ENCODE data around the gene ICAM1. TPM values are rescaled to one million over a fixed set of nuclear protein-coding genes. Genes with fewer than 3 reads are reported as not detected.

Gene ICAM1
- total RNA-seq, 1 experiment from 2014 or later: 2.3 TPM

GRCh38 chr19:10332965-10333757 lies 62.2 kb downstream of the ICAM1 start, which contains the start of gene RAVER1:
Gene RAVER1 (minus strand): TSS chr19:10333529. CDS start chr19:10333507, 22 bp downstream.
- peaks cover 8% of the 10 kb centered on the region; the same call in 1 of the 2 replicates for H3K79me2 ChIP-seq (ENCODE audit: insufficient read depth, low read length)
- H3K9me3 ChIP-seq (ENCODE audit: control insufficient read depth, low read depth, low read length): no peaks in the 10 kb centered on the region
- H3K27ac ChIP-seq (ENCODE audit: insufficient read length, low read depth, low read length): no peak within 1 kb of the TSS

More at GRCh38 chr19:10332965-10333757, 62.2 kb downstream of the ICAM1 start, which contains the start of gene RAVER1:
- Histone ChIP-seq H3K4me1 (ENCODE audit: insufficient read depth, low read length) (no peaks in the 10 kb centered on the region), H3K56ac (ENCODE audit: insufficient read length, low read depth, low read length) (no peak within 1 kb of the TSS), H3K23ac (ENCODE audit: insufficient read length, low read depth, low read length) (no peak within 1 kb of the TSS), H3K79me1 (ENCODE audit: insufficient read depth, low read depth, low read length, poor library complexity, severe bottlenecking) (peaks cover 4% of the 10 kb centered on the region), H4K8ac (replicated peaks; ENCODE audit: insufficient read length, low read depth, low read length) (no peak within 1 kb of the TSS), H2AK5ac (ENCODE audit: insufficient read length, low read length) (no peak within 1 kb of the TSS), H2BK20ac (ENCODE audit: low read depth, low read length, poor library complexity, severe bottlenecking) (no peak within 1 kb of the TSS), H2BK120ac (ENCODE audit: low read depth, low read length, poor library complexity, severe bottlenecking) (no peak within 1 kb of the TSS), H3K23me2 (ENCODE audit: insufficient read length, low read depth, low read length, poor library complexity, severe bottlenecking) (peaks cover 24% of the 10 kb centered on the region), H4K5ac (ENCODE audit: insufficient read length, low read depth, low read length) (no peak within 1 kb of the TSS), H3K14ac (ENCODE audit: insufficient read depth, low read length) (peak within 1 kb of the TSS; percentile 89; the same call in 1 of the 2 replicates), H3T11ph (ENCODE audit: low read length) (no peak within 1 kb of the TSS), H2BK15ac (ENCODE audit: low read depth, low read length) (no peak within 1 kb of the TSS), H3K4me2 (ENCODE audit: insufficient read depth, insufficient read length, low read length) (peak within 1 kb of the TSS; percentile 98), H3K4ac (ENCODE audit: low read depth, low read length) (no peak within 1 kb of the TSS), H4K20me1 (ENCODE audit: control insufficient read depth, insufficient read depth, insufficient read length) (no peaks in the 10 kb centered on the region), H3K18ac (ENCODE audit: insufficient read length, low read depth, low read length) (peak within 1 kb of the TSS; percentile 92), H4K91ac (ENCODE audit: insufficient read length, low read depth, low read length) (no peak within 1 kb of the TSS), H2BK12ac (ENCODE audit: insufficient read length, low read depth, low read length) (no peak within 1 kb of the TSS), H3K9ac (ENCODE audit: extremely low read depth, insufficient read length, low read length) (peak within 1 kb of the TSS; percentile 62), H3K27me3 (ENCODE audit: insufficient read depth, low read length) (no peaks in the 10 kb centered on the region; the same call in 1 of the 2 replicates), H2BK5ac (ENCODE audit: insufficient read length, low read length) (no peak within 1 kb of the TSS), H2AFZ (ENCODE audit: low read length) (no peak within 1 kb of the TSS)
- H3K36me3 Mint-ChIP-seq (ENCODE audit: insufficient read depth in 1 of 3, low read depth in 3 of 3): peaks cover 12 to 33% (median 23%) of the 10 kb centered on the region in 3 experiments; a peak in 6 of 7 replicates
- peak within 1 kb of the TSS; percentile 95 to 96 for H3K4me3 Mint-ChIP-seq
- no peaks in the 10 kb centered on the region; a peak in 1 of 5 replicates for H3K9me3 Mint-ChIP-seq
- WGBS (ENCODE audit: extremely low coverage, insufficient read length, low lambda C conversion rate): no CpG with 5 or more reads among the region's 82 CpGs
- TF ChIP-seq, protein P1, sequence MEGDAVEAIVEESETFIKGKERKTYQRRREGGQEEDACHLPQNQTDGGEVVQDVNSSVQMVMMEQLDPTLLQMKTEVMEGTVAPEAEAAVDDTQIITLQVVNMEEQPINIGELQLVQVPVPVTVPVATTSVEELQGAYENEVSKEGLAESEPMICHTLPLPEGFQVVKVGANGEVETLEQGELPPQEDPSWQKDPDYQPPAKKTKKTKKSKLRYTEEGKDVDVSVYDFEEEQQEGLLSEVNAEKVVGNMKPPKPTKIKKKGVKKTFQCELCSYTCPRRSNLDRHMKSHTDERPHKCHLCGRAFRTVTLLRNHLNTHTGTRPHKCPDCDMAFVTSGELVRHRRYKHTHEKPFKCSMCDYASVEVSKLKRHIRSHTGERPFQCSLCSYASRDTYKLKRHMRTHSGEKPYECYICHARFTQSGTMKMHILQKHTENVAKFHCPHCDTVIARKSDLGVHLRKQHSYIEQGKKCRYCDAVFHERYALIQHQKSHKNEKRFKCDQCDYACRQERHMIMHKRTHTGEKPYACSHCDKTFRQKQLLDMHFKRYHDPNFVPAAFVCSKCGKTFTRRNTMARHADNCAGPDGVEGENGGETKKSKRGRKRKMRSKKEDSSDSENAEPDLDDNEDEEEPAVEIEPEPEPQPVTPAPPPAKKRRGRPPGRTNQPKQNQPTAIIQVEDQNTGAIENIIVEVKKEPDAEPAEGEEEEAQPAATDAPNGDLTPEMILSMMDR (conservative IDR thresholded peaks at IDR 0.05): no peak
- peak within 1 kb of the TSS; percentile 96 to 98 (median 97) for H3K27ac Mint-ChIP-seq
- H3K27me3 Mint-ChIP-seq (ENCODE audit: low read depth): no peaks in the 10 kb centered on the region; the same call in 1 of the 2 replicates
- DNase-seq: peak; percentile 97
- peaks cover 18 to 21% of the 10 kb centered on the region in 2 experiments for H3K4me1 Mint-ChIP-seq
